ENCODE measurements around the gene HTRA3.
A peak's percentile ranks its signal among the peaks of the same experiment; 100 is the strongest.

Gene HTRA3

DNA sequence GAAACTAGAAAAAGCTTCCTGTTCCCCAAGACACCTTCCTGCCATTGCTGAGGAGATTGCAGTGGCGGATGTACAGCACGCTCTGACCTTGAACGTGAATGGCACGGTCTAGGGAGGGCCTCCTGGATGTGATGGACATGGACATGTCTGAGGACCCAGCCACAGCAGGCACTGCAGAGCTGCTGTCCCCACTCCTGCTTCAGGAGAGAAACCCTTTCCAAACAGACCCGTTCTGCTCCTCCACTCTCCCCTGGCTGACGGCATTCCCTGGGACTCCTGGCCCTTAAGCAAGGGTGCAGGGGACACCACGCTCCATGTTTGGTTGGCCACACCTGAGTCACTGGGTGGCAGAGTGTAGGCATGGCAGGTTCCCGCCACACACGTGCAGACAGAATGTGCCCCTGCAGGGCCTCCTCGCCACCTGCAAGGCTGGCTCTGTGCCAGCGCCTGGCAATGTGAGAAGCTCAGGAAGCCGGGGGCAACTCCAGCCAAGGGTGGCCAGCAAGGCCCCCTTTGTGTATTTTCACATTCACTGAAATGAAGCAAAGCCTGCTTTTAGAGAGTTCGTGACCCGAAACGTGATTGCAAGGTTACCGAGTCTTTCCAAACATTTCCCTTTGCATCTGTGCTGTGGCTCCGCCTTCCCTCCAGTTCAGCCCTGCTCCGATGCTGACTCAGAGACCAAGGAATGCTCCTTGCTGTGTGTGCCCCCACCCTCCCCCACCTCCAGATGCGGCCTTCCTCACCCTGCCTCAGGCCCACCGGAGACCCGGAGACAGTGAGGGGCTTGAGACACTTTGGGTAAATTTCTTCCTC lies 46.1 kb downstream of the HTRA3 start:
- peak; percentile 1 for DNase-seq

DNA sequence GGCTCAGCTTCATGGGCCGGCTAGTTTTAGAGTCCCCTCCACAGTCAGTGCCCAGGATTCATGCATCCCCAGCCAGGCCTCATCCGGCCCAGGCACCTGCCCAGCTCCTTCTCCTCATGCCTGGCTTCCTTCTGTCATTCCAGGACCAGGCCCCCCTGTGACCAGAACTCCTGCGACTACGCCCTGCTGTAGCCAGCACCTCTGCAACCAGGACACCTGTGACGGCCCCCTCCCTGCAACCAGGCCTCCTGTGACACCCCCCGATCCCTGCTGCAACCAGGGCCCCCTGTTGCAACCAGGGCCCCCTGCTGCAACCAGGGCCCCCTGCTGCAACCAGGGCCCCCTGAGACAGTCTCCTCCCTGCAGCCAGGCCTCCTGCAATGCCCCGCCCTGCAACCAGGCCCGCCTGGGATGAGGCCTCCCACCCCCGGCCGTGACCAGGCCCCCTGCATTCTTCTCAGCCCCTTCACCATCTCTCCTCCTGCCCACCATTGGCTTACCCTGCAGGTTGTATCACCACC lies 46.8 kb downstream of the HTRA3 start:
- DNase-seq = peak; percentile 0

DNA sequence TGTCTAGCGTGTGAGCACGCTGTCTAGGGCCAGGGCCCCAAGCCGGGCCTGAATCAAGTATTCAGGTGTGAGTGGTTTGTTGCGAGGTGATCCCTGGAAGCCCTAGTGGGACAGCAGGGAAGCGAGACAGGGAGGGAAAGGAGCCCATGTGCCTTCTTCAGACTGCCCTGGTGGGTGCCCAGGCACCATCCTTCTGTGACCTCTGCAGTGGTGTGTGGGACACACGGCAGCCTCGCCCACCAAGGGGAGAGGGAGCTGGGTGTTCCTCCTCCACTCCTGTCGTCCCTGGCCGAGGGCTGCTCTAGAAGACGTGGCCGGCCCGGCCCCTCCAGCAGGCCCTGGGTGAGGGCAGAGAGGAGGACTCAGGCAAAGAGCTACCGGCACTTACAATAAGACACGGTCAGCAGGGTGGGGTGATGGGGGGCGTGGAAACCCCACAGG lies 47.4 kb downstream of the HTRA3 start:
- peak; percentile 1 for DNase-seq

DNA sequence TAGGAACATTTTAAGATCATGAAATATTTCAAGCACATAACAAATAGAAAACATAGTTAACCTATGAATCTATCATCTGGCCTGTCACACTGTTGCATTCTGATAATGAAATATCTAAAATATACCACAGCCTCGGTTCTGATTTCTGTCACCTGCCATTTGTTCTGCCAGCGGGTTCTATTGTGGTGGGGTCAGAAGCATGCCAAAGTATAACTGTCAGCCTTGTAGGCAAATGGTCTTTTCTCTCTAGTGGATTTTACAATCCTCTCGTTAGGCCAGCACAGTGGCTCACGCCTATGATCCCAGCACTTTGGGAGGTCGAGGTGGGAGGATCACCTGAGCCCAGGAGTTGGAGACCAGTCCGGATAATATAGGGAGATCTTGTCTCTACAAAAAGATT lies 47.9 kb downstream of the HTRA3 start:
- no peak for DNase-seq

DNA sequence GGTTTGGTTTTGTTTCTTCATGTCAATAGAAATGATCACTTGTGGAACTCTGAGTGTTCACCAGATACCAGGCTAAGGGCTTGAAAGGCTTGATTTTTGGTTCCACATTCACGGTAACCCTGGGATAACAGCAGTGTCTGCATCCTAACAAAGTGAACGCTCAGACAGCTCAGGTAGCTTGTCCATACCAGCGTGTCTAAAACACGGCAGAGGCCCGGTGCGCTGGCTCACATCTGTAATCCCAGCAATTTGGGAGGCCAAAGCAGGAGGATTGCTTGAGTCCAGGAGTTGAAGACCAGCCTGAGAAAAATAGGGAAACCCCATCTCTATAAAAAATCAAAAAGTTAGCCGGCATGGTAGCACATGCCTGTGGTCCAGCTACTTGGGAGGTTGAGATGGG lies 49.0 kb downstream of the HTRA3 start:
- peak; percentile 0 for DNase-seq

DNA sequence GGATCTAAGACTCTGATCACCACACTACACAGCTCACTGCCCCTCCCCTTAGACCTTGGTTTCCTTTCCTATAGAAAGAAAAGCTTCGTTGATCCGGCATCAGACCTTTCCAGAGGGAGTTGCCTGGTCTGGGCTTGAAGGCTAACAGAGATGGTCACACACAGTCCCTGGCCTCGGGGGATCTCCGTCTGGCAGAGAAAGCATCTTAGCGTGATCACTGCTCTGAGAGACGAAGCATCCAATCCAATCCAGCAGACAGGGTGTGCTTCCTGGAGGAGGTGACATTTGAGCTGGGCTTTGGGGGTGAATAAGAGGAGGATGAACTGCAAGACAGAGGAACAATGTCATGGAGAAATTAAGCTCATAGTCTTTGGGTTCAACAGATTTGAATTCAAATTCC lies 49.5 kb downstream of the HTRA3 start:
- DNase-seq = no peak

DNA sequence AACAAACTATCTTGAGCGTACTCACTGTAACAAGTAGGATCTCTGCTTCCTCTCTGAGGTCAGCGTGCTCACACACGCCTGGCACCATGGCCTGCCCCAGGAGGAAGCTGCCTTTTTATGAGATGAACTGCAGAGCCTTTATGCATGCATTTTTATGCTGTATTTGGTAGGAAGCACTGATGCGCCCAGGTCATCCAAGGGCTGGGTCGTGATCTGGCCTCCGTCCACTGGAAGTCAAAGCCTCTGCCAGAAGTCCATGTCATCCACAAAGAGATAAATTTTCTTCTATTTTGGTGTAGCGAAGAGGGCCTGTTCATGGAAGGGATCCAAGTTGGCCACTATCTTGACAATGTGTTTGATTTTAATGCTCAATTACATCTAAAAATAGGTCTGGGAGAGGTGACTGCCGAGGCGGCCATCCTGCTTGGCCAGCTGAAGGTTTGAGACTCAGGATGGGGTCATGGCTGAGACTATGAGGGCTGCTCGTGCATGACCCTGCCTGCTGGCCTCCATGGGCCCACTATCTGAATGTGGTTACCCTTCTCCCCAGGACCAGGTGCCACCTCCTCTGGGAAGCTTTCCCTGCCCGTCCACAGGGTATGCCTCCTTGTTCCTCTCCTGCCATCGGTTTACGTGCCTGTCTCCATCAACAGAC lies 50.3 kb downstream of the HTRA3 start:
- DNase-seq = peak; percentile 1

DNA sequence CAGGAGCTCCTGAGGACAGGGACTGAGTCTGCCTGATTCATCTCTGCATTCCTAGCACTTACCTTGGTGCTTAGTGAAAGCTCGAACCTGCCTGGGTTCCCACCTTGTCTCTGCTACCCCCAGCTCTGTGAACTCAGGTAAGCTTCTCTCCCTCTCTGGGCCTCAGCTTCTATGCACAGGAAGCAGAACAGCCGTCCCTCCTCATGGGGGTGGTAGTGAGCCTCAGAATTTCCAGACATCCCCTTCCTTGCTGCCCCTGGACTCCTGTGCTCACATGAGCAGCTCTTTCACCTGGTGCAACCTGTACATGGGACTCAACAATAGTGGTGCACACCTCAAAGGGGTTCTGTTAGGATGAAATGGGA lies 50.8 kb downstream of the HTRA3 start:
- DNase-seq = no peak

DNA sequence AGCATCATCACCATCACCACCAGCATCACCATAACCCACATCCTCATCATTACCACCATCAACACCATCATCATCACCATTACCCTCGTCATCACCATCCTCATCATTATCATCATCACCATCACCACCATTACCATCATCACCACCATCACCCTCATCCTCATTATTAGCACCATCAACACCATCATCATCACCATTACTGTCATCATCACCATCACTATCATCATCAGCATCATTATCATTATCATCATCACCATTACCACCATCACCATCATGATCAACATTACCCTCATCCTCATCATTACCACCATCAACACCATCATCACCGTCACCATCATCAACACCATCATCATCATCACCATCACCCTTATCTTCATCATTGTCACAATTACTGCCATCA lies 51.7 kb downstream of the HTRA3 start:
- DNase-seq = no peak

DNA sequence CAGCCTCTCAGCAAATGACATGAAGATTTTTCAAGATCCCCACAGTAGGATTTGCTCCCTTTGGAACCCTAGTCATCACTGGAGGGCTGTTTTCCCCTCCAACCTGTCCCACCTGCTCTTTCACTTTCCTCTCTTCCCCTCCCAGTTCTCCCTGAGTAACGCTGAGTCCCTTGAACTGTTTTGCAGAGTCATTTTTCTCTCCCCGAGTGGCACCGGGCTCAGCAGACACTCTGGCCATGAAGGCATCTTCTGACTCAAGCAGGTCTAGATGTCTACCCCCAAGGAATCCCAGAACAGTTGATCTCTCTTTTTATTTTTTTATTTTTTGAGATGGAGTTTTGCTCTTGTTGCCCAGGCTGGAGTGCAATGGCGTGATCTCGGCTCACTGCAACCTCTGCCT lies 52.2 kb downstream of the HTRA3 start:
- DNase-seq = no peak

DNA sequence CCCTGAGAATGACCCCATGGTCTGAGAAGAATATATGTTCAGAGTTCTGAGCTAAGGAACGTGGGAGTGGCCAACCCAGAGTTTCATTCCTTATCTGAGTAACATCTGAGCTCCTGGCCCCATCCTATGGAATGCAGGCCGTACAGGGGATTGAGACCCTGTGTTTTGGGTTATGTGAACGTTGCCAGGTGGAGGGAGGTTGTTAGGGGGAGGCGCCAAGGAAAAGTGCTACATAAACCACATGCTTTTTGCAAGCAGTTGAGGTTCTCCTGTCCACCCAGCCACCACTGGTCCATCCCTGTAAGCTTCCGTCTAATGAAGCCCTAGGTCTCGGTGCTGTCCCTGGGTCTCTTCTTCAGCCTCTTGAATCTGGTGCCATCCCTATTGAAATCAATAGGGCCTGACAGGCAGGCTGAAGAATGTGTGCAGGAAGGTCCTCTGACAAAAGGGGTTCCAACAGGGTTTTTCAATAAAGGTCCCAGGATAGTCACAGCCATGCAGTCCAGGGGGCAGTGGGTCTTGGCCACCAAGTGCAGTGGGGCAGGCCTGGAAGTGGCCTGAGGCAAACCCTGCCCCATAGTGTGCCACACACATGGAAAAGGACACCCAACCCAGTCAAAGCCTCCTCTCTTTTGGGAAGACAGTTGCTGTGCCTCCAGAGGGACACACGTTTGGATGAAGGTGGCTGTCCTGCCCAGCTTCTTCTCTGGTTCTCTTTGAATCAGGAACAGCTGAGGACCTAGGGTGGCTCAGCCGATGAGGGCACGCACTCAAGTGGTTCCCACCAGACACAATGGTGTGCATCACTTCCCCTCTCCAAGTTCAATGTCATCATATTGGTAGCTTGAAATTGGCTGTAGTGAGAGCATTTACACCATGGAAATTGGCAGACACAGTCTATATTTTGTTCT lies 53.5 kb downstream of the HTRA3 start:
- DNase-seq = peak; percentile 0

DNA sequence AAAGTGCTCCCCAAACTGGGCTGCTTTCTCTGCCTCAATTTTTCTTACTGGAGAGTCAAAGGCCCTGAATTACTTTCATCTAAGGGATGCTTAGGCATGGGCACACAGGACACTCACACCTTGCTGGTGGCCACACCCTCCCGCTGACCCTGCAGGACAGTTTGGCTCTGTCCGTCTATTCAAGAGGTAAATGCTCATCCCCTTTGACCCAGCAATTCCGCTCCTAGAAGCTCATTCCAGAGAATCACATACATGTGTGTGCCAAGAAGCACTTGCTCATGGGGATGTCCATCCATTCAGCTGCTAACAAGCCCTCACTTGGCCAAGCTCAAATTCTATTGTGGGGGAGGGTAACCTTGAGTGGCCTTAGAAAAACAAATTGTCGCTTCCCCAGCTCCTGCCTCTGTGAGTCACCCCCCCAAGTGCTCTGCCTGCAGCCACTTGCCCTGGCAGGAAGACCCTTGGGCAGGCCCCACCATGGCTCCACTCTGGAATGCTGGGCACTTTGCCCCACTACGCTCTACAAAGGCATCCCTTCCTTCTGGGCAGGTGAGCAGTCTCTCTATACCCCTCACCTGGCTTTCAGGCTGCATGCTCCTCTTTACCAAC lies 54.5 kb downstream of the HTRA3 start:
- DNase-seq = peak; percentile 0

DNA sequence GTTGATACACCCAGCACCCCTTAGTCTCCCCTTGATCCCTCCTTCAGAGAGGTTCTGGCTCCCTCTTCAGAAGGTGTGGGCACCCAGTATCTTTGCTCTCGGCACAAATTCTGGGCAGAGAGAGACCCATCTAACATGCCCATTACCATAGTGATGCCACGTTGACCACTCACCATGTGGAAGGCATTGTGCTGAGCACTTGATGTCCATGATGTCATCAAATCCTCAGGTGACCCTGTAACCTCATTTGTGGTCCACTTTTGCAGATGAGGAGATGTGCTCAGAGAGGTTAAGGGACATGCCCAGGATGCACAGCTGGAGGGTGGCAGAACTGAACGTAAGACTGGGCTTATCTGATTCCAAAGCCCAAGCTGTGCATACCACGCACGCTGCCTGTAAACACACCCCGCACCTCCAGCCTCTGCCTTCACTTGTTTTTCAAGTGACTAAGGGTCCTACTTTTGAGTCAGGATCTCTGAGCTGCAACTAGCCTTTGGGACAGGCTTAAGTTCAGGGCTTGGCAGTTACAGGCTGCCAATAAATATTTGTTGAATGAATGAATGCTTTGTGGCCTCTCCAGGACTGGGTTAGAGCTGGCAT lies 55.2 kb downstream of the HTRA3 start:
- DNase-seq = no peak

DNA sequence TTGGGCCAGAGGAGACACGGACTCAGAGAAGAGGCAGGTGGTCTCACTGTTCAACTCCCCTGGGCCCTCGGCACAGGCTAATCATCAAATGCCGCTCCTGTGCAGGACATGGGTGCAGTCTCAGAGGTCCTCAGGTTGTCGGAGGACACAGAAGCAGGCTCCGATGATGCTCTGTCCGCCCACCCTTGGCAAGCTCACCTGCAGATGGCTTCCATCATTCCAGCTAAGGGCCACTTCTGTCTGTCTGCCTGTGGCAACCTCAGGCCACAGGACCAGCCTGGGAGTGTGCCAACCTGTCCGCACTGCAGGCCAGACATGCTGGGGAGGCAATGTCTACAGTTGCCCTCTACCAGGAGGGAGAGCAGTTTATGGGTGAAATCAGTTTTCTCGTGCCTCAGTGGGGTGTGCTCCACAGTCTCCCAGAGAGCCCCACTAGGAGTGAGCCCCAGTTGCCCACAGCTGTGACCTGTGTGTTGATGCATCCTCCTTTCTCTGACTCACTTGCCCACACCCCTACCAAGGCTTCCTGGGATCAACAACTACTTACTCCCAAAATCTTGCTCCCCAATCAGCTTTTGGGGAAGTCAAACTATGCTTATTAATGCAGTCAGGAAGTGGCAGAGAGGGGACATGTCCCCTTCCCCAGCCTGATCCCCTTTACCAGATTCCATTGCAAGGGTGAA lies 55.9 kb downstream of the HTRA3 start:
- no peak for DNase-seq

DNA sequence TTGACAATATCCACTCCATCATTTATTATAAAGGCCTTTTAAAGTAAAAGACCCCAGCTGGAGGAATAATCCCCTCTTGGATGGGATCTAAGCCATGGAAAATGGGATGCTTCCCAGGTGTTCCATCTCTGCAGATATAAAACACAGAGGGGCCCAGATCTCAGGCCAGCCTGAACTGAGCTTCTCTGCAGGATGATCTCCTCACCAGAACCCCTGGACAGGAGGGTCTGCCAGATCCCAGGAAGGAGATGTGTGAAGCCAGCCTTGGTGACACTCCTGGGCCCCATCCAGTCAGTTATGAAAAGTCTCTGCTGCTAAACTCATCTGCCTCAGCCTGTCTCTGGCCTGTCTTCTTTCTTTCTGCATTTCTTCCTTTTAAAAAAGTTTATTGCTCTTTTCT lies 56.7 kb downstream of the HTRA3 start:
- DNase-seq = no peak

DNA sequence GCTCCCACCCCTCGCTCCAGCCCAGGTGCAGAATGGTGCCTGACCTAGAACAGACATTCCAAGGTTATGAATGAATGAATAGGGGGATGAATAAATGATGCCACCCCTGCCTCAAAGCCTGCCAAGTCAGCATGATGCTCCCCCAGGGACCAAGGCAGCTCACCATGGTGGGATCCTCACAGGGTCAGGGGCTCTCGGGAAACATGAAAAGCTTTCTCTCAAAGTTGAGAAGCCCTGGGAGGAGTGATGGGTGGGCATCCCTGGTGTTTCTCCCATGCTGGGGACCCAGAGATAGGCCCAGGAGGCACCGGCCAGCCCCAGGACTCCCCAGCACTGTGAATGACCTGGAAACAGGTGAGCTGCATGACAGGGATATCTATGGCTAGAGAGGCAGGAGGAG lies 58.9 kb downstream of the HTRA3 start:
- DNase-seq = no peak

DNA sequence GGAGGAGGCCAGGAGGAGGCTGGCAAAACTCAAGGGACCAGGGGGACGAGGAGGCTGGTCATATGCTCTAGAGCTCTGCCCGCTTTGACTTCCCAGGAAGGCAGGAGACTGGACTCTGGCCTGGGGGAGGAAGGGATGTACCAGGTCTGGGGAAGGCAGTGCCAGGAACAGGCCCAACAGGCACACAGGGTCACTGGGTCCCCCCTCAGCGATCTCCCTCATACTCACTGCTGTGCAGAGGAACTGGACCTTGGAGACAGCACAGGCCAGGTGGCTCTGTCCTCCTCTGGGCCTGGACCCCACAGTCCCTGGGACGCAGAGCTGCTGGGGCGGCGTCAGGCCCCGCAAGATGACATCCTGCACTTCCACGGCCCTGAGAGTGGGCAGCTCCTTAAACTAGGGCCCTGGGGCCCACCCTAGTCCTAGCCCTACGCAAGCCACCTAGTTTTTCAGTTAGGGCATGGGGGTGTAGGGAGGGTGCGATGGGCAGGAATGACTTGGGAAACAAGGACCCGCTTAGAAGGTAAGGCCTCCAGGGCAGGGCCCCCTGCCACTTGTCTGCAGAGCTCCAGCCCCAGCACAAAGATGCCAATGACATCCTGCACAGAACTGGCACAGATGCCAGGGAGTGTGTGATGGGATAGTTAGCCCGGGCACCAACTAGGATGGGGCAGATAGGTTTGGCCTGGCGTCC lies 59.5 kb downstream of the HTRA3 start:
- no peak for DNase-seq

DNA sequence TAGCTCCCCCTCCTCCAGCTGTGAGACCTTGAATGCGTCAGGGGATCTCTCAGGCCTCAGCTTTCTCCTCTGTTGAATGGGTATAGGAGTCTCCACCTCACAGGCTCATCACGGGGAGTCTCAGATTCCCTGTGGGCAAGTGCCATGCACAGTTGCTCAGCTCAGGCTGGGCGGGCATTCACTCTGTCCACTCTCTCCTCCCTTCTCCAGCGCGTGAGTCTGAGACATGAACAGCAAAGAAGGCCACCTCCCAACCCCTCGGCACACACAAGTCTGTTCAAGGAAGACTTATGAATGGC lies 60.0 kb downstream of the HTRA3 start:
- DNase-seq = no peak

DNA sequence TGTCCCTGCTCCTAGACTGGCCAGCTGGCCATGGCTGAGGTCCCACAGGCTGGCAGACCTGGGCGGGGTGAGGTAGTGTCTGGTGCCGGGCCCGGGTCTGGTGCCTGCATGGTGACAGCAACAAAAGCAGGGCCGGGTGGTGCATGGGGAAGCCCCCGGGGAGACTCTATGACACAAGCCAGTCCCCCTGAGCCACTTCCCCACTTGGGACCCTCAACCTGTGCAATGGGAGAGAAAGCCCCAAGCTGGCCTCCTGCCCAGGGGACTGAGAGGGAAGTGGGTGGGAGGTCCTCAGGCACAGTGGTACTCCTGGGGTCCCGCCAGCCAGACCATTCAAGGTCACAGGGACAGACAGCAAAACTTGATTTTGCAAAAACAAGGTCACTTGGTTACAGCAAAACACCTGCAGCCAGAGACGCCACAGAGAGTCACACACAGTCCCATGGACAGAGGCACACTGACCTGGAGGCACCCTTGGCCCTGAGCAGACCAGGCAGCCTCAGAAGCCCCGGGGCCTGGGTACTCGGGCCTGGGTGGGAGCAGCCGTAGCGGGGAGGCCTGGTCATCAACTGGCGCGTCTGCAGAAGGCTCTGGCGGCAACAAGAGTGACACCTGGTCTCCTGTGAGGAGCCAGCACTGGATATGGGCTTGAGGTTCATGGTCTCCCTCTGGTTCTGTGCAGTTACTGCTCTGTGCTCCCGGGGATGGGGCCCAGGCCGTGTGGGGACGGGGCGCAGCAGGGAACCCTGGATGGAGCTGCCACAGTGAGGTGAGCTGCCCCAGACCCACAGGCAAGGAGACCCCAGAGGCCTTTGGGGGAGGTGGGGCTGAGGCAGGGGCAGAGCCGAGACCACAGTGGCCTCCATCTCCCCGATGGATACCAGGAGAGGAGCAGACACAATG lies 60.6 kb downstream of the HTRA3 start:
- no peak for DNase-seq

DNA sequence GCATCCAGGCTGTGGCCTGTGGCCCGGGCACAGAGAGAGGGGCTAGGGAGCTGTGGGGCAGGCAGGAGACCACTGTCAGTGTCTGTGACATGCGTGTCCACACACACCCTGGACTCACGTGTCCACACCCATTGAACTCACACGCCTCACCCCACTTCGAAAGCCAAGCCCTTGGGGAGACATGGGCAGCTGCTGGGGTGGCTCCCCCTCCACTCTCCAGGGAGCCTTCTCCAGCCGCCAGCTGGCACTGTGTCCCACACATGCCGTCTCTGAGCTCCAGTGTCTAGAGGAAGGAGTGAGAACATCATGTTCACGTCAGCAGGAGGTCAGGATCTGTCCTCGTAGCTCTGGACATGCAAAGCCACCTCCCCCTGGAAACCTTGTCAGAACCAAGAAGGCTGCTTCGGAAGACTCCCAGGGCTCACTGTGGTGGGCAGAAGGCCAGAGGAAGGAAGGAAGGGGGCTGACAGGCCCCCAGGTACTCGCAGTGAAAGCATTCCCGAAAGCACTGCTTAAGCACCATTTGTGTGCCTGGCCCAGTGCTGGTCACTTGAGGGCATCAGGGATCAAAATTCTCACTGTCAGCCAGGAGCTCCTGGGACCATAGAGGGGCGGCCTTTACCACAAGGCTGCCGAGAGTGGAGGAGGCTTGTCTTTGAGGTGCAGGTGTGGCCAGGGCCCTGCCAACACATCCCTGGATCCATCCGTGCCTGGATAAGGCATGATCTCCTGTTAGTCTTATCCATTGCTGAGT lies 61.4 kb downstream of the HTRA3 start:
- DNase-seq = no peak

Measured in activated gamma-delta T cell treated with Interleukin-2 at 50 U/mL for 16 hours (primary cell).